Measurements from ENCODE around the gene DNER. TPM values are rescaled to one million over a fixed set of nuclear protein-coding genes. Genes with fewer than 3 reads are reported as not detected.
A peak's percentile ranks its signal among the peaks of the same experiment; 100 is the strongest.

DNER gene
- polyA plus RNA-seq, 3 donors, result 0.12 to 0.20 (median 0.16) TPM

GRCh38 chr2:229456091-229456490 is 258.3 kb downstream of the DNER start:
- H3K36me3 Mint-ChIP-seq, result no peaks in the 10 kb centered on the region

DNA sequence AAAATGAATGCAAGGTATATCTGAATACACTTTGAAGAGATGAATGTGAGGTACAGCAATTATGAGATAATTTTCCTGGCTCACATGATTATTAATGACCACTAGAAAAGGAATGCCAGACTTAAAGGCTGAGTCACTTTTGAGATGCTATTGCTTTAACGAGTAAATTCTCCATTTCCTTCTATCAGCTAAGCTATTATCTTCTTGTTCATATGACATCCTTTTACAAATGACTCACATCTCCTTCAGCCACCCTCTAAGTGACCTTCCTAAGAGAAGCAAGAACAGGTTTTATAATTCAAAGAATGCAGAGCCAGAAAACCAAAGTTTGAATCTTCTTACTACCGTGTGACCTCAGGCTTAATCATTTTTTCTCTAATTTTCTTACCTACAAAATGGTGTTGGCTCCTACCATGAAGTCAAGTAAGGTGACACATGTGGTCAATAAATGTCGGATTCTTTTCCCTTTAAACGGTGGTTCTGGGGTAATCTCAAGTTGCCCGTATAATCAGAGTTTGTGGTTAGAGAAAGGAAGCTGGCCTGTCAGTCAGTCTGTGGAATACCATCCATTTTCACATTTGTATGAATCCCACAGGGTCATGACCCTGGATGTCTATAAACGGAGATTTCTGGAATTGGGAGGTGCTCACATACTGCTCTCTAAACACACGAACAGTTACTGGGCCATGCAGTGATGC is 259.3 kb downstream of the DNER start:
- Histone ChIP-seq H4K20me1 (ENCODE audit: insufficient read depth, low read length) (no peaks in the 10 kb centered on the region), H2AFZ (ENCODE audit: insufficient read depth, low read depth, low read length, poor library complexity, severe bottlenecking) (no peak overlapping the region), H3K4me3 (replicated peaks in 1 of 3; ENCODE audit: low read depth in 2 of 3, low read length in 3 of 3) (no peak overlapping the region), H3K9me3 (replicated peaks in 1 of 2; ENCODE audit: control insufficient read depth in 1 of 2, insufficient read depth in 1 of 2, low read length in 2 of 2) (no peaks in the 10 kb centered on the region), H3K27ac (ENCODE audit: low read depth in 1 of 2, low read length in 2 of 2) (no peak overlapping the region), H3K4me1 (ENCODE audit: control insufficient read depth in 1 of 2, insufficient read depth in 2 of 2, low read length in 2 of 2) (no peaks in the 10 kb centered on the region), H3K36me3 (replicated peaks in 1 of 2; ENCODE audit: control insufficient read depth in 1 of 2, insufficient read depth in 2 of 2, low read length in 2 of 2) (no peaks in the 10 kb centered on the region), H3K4me2 (replicated peaks; ENCODE audit: extremely low read depth, low read length, poor library complexity, severe bottlenecking) (no peak overlapping the region), H3K9ac (ENCODE audit: insufficient read depth, low read length, poor library complexity, severe bottlenecking) (no peak overlapping the region), H3K79me2 (ENCODE audit: insufficient read depth, low read length) (no peaks in the 10 kb centered on the region), H3K27me3 (ENCODE audit: control insufficient read depth in 2 of 2, insufficient read depth in 2 of 2, low read length in 2 of 2) (peaks cover 0 to 2% of the 10 kb centered on the region in 2 donors)
- H3K4me1 Mint-ChIP-seq, result no peaks in the 10 kb centered on the region
- no peak overlapping the region for H3K4me3 Mint-ChIP-seq
- TF ChIP-seq, protein P1, sequence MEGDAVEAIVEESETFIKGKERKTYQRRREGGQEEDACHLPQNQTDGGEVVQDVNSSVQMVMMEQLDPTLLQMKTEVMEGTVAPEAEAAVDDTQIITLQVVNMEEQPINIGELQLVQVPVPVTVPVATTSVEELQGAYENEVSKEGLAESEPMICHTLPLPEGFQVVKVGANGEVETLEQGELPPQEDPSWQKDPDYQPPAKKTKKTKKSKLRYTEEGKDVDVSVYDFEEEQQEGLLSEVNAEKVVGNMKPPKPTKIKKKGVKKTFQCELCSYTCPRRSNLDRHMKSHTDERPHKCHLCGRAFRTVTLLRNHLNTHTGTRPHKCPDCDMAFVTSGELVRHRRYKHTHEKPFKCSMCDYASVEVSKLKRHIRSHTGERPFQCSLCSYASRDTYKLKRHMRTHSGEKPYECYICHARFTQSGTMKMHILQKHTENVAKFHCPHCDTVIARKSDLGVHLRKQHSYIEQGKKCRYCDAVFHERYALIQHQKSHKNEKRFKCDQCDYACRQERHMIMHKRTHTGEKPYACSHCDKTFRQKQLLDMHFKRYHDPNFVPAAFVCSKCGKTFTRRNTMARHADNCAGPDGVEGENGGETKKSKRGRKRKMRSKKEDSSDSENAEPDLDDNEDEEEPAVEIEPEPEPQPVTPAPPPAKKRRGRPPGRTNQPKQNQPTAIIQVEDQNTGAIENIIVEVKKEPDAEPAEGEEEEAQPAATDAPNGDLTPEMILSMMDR (IDR thresholded peaks at IDR 0.05), result no peak
- H3K9me3 Mint-ChIP-seq, result peaks cover 0 to 6% (median 2%) of the 10 kb centered on the region in 7 donors
- intact Hi-C loops (cut with micrococcal nuclease), result no loop called here
- WGBS (ENCODE audit: insufficient coverage), result no CpG with 5 or more reads among the region's 7 CpGs
- H3K27ac Mint-ChIP-seq, result no peak overlapping the region
- peak in 1 of 3 donors; percentile 27 for DNase-seq
- no peaks in the 10 kb centered on the region for H3K36me3 Mint-ChIP-seq
- peaks cover 1 to 11% (median 2%) of the 10 kb centered on the region in 3 donors for H3K27me3 Mint-ChIP-seq (ENCODE audit: low read depth in 3 of 3)

More at GRCh38 chr2:229456091-229456490, 258.3 kb downstream of the DNER start:
- 92% methylated on average over 6 of the region's 6 CpGs for WGBS (ENCODE audit: insufficient coverage)
- Histone ChIP-seq H3K27me3 (ENCODE audit: control insufficient read depth in 2 of 2, insufficient read depth in 2 of 2, low read length in 2 of 2) (peaks cover 0 to 5% of the 10 kb centered on the region in 2 donors), H3K9ac (ENCODE audit: insufficient read depth, low read length, poor library complexity, severe bottlenecking) (no peak overlapping the region), H3K27ac (ENCODE audit: low read depth in 1 of 2, low read length in 2 of 2) (no peak overlapping the region), H3K4me1 (ENCODE audit: control insufficient read depth in 1 of 2, insufficient read depth in 2 of 2, low read length in 2 of 2) (no peaks in the 10 kb centered on the region), H4K20me1 (ENCODE audit: insufficient read depth, low read length) (no peaks in the 10 kb centered on the region), H2AFZ (ENCODE audit: insufficient read depth, low read depth, low read length, poor library complexity, severe bottlenecking) (no peak overlapping the region), H3K9me3 (replicated peaks in 1 of 2; ENCODE audit: control insufficient read depth in 1 of 2, insufficient read depth in 1 of 2, low read length in 2 of 2) (no peaks in the 10 kb centered on the region), H3K36me3 (replicated peaks in 1 of 2; ENCODE audit: control insufficient read depth in 1 of 2, insufficient read depth in 2 of 2, low read length in 2 of 2) (no peaks in the 10 kb centered on the region), H3K4me3 (replicated peaks in 1 of 3; ENCODE audit: low read depth in 2 of 3, low read length in 3 of 3) (no peak overlapping the region), H3K4me2 (replicated peaks; ENCODE audit: extremely low read depth, low read length, poor library complexity, severe bottlenecking) (no peak overlapping the region), H3K79me2 (ENCODE audit: insufficient read depth, low read length) (no peaks in the 10 kb centered on the region)
- Mint-ChIP-seq H3K27me3 (ENCODE audit: low read depth in 3 of 3) (peaks cover 1 to 11% (median 4%) of the 10 kb centered on the region in 3 donors), H3K9me3 (peaks cover 0 to 3% (median 0%) of the 10 kb centered on the region in 7 donors), H3K27ac (peak overlapping the region in 1 of 7 donors; percentile 54), H3K4me3 (no peak overlapping the region), H3K4me1 (no peaks in the 10 kb centered on the region)
- no peak for DNase-seq
- TF ChIP-seq, protein P1 (IDR thresholded peaks at IDR 0.05), result no peak
- intact Hi-C loops (cut with micrococcal nuclease), result no loop called here
